Retina (tissue), 1 donor: ENCODE results near the gene ZNF22.

Experiments
- DNase-seq: peaks from one replicate; pipeline ENCODE4 v3.0.0-alpha.2; 2016

Gene ZNF22

DNA sequence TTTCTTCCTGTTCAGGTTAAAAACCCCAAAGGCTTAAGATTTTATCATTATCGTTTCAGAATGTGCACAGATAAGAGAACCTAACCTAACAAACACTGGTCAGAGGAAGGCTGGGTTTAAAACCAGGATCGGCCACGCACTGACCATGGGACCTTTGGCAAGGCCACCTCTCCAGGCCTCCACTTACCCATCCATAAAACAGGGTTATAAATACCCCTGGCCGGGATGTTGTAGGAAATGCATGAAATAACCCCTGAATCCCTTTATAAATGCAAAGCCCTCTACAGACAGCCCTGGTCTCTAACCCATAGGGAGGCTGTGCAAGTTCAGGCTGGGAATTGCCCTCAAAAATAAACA lies 22.5 kb upstream of the ZNF22 start:
- no peak for DNase-seq

- DNase-seq, result peak; percentile 85
Measured at GRCh38 chr10:44978570-44979280, 22.0 kb upstream of the ZNF22 start, which contains the start of gene DEPP1. TSS of gene DEPP1 (minus strand) at chr10:44978809. CDS start at chr10:44978030, 779 bp downstream.

GRCh38 chr10:44979281-44980191 lies 21.2 kb upstream of the ZNF22 start:
- DNase-seq, result no peak

GRCh38 chr10:44980309-44981171 lies 20.2 kb upstream of the ZNF22 start:
- DNase-seq, result no peak

GRCh38 chr10:44981172-44982113 lies 19.3 kb upstream of the ZNF22 start:
- no peak for DNase-seq

GRCh38 chr10:44982114-44982460 lies 18.6 kb upstream of the ZNF22 start:
- DNase-seq, result peak; percentile 25

DNA sequence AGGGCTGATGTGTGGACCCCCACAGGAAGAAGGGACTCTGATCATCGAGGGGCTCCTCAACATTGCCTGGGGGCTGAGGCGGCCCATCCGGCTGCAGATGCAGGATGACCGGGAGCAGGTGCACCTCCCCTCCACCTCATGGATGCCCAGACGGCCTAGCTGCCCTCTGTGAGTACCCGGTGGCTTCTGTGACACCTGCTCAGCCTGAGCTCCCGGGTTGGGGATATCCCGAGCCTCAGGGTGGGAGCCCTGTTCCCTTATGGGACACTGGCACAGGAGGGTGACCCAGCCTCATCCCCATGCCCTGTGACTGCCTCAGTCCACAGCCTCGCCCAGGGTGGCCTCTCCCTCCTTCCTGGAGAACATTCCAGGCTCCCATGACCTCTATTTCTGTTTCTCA lies 18.2 kb upstream of the ZNF22 start:
- DNase-seq, result no peak

- no peak for DNase-seq
Measured at GRCh38 chr10:44983066-44983894, 17.4 kb upstream of the ZNF22 start.

DNA sequence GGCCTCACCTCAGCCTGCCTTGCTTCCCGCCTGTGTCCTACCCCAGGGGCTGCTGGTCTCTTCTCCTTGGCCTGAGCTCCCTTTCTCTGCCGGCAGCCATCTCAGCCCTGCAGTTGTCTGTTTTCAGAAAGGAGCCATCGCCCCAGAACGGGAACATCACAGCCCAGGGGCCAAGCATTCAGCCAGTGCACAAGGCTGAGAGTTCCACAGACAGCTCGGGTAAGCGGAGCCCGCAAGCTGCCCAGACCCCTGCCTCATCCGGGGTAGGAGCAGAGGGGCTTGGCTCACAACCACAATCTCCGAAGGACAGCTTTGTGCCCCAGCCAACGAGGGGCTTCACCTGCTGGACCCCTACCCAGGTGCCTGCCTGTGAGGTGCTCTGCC lies 16.8 kb upstream of the ZNF22 start:
- DNase-seq, result no peak

DNA sequence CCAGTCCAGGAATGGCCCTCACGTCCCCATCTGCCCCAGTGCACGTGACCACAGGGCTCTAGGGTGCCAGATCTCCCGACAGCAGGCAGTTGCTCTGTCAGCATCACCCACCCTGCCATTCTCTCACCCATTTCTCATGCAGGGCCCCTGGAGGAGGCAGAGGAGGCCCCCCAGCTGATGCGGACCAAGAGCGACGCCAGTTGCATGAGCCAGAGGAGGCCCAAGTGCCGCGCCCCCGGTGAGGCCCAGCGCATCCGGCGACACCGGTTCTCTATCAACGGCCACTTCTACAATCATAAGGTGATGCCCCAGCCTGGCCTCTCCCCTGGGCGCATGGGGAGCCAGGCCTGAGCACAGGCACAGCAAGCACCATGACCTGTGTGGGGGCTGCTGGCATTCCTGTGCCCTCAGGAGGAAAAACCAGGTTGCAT lies 16.0 kb upstream of the ZNF22 start:
- DNase-seq, result no peak

GRCh38 chr10:44985175-44985681 lies 15.5 kb upstream of the ZNF22 start:
- DNase-seq, result no peak

DNA sequence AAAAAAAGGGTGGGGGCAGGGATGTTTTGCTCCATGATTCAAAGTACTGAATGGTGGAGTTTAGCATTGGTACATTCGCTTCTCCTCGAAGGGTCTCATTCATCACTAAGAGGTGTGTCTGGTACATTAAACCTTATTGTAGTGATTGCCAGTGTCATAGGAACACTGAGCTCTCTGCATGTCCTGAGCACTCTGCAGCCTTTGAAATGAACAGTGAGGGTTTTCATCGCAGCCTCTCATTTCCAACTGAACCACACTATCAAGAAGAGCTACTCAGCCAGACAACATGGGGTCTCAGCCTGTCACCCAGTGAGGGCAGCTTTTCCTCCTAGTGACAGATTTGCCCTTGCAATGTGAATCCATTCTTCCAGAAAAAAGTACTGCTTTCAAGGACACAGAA lies 14.5 kb upstream of the ZNF22 start:
- no peak for DNase-seq

DNA sequence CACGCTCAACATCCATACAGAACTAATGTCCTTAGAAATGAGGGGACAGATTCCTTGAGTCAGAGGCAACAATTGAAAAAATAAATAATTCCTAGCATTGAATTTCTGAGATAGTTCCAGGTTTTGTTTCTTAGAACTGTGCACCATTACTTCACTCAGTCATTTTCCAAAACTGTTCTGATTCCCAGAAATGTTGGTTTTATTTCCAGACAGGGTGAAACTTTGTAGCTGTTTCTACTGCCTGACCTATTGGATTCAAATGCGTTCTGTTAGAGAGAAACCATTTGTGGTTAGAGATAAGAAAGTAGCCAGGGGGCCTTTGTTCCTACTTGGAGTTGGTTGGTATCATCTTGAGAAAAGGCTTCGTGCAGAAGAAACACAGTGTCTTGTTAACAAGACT lies 14.1 kb upstream of the ZNF22 start:
- DNase-seq, result no peak

DNA sequence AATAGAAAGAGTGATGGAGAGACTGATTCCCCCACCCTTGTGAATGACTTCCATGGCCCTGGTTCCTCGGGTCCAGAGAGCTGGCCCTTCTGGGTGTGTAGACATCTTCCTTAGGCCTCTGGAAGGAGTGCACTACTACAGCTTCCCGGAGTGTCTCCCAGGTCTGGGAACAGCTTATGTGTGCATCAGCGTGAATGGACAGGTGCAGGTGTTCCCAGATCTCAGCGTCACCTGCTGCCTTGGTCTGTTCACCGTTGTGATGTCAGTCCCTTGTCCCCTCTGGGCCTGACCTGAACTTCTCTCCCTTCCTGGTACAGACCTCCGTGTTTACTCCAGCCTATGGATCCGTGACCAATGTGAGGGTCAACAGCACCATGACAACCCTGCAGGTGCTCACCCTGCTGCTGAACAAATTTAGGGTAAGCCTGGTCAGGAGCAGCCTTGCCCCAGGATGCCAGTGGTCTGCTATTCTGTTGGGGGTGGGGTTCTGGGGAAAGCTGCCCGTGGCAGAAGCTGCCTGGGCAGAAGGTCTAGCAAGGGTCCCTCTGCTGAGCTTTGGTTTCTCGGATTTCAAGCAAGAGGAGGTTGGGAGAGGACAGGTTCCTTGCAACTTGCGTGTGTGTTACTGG lies 11.7 kb upstream of the ZNF22 start:
- DNase-seq, result no peak

- no peak for DNase-seq
Measured at GRCh38 chr10:44989597-44990301, 11.0 kb upstream of the ZNF22 start.

DNA sequence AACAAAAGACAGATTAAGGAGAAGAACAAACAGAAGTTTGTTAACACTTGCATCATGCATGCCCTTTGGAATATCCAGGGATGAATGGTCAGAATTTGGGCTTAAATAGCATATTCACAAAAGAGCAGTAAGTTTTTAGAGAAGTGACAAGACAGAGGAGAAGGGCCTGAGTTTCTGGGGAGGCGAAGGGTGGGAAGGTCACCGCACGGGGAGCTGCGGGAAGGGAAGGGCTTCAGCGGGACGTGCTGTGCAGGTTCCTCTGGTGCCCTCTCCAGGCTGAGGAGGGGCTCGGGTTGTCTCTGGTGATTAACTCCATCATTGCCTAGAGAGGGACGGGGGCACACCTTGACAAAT lies 10.4 kb upstream of the ZNF22 start:
- DNase-seq, result no peak

- no peak for DNase-seq
Measured at GRCh38 chr10:44990965-44991364, 9.8 kb upstream of the ZNF22 start.

DNA sequence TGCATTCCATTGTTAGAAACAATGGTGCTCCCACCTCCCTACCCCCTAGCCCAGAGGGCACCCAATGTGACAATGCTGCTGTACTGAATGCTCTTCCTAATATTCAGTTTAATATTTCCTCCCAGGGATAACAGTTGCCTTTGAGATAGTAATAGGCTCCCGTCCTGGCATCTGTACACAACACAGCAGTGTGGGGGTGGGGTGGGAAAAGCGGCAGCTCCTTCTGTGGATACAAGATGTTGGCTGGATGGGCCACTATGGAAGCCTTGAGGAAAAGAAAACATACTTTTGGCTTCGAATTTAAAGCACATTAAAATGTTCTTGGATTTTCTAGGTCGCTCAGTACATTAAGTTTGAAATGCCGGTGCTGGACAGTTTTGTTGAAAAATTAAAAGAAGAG lies 9.2 kb upstream of the ZNF22 start:
- DNase-seq, result no peak

DNA sequence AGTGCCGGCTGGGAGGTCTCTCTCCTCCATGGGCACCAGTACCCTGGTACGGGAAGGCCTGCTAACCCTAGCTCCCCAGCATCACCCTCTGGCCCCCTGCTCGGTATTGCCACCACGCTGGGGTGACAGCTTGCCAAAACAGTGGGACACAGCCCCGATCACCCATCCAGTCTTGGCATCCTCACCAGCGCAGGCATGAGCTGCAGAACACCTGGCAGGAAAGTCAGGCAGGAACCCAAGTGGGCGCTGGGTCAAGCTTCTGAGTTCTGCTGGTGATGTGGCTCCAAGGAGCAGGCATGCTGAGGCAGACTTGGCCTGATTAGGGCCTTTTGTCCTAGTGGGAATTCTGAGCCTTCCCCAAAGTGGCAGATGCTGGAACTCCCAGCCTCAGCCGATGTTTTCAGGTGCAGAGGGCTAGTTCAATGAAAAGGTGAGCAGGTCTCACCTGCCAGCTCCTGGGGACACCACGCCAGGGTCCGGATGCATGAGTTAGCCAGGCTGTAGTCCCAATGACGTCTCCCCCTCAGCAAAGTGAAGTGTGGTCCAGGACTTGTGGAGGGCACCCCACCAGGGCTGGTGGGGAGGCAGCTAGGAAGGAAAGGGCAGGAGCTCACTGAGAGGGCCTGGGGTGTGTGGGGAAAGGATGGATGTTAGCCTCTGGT lies 8.5 kb upstream of the ZNF22 start:
- DNase-seq, result no peak
